Activated T-cell treated with anti-CD3 and anti-CD28 coated beads, Interleukin-2, amount 50 U/mL, for 4 hours (primary cell): ENCODE data around the gene NT5E. TPM values are rescaled to one million over a fixed set of nuclear protein-coding genes. Genes with fewer than 3 reads are reported as not detected.
"Not testable (repeated sequence)": the region's sequence is repeated elsewhere in the genome, so short reads cannot be mapped to it uniquely, and the experiment has no call there.

ENCODE experiments used
- ATAC-seq, 2 donors: fragments of 200-7000 bp; cut with Tn5 transposase; one replicate each; pipeline ENCODE4 v1.10.0; 2021
- DNase-seq: peaks from one replicate; pipeline ENCODE4 v3.0.0-alpha.2; 2020
- H3K27me3 Mint-ChIP-seq: one replicate; pipeline ENCODE4 v1.8.0; 2021; ENCODE audit warnings: low read depth, mixed read lengths
- H3K36me3 Mint-ChIP-seq: one replicate; pipeline ENCODE4 v1.8.0; 2022; ENCODE audit warnings: mixed read lengths; ENCODE audit not compliant: insufficient read depth
- H3K4me1 Mint-ChIP-seq: one replicate; pipeline ENCODE4 v1.8.0; 2021; ENCODE audit warnings: low read depth, mixed read lengths
- H3K4me3 Mint-ChIP-seq: one replicate; pipeline ENCODE4 v1.8.0; 2021; ENCODE audit warnings: mild to moderate bottlenecking, moderate library complexity, mixed read lengths
- H3K9me3 Mint-ChIP-seq: one replicate; pipeline ENCODE4 v1.8.0; 2021; ENCODE audit warnings: mixed read lengths
- total RNA-seq, 3 donors: library from RNA; stranded (reverse); gene quantifications; one replicate each; pipeline ENCODE4 v1.2.1, GENCODE V29; 2021

The NT5E gene
- total RNA-seq, 3 donors from 2014 or later, result 9.4 to 18.4 (median 13.4) TPM

DNA sequence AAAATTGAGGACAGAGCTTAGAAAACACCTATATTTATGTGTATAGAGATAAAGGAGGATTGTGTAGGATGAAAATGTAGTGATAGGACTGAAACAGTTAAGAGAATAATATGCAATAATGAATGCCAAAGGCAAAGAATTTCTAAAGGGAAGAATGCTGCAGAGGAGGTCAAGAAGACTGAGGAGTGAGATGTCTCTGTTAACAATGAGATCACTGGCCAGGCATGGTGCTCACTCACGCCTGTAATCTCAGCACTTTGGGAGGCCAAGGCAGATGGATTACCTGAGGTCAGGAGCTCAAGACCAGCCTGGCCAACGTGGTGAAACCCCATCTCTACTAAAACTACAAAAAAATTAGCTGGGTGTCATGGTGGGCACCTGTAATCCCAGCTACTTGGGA is 74.4 kb downstream of the NT5E start:
- H3K9me3 Mint-ChIP-seq, H3K4me3 Mint-ChIP-seq, ATAC-seq, H3K27me3 Mint-ChIP-seq, DNase-seq, H3K4me1 Mint-ChIP-seq: not testable (repeated sequence)
- peaks cover 44% of the 10 kb centered on the region for H3K36me3 Mint-ChIP-seq

DNA sequence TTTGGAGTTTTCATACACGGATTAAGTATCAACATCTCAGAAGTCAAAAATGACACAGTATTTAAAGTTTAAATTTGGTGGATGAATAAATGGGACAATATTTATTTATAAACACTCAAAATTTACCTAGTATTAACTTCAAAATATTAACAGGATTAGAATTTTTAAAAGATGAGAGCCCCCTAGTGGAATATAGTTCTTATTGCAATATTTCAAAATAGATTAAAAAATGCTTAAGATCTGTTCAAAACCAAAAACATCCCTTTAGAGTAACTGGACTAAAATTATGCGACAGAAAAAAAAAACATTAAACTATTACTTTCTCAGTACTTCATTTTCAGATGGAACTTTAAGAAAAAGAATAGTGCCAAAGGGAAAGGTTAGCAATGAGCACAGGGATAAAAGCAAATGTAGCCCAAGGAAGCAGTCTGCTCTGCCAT is 87.2 kb downstream of the NT5E start:
- H3K27me3 Mint-ChIP-seq, result no peaks in the 10 kb centered on the region
- H3K36me3 Mint-ChIP-seq, result peaks cover 17% of the 10 kb centered on the region
- no peak for ATAC-seq

GRCh38 chr6:85544776-85545175 is 94.9 kb downstream of the NT5E start:
- H3K4me1 Mint-ChIP-seq, result no peaks in the 10 kb centered on the region
- H3K9me3 Mint-ChIP-seq, result peaks cover 3% of the 10 kb centered on the region
- no peak overlapping the region for H3K4me3 Mint-ChIP-seq

More for the DNA sequence above, 87.2 kb downstream of the NT5E start:
- Mint-ChIP-seq H3K9me3 (no peaks in the 10 kb centered on the region), H3K4me3 (no peak overlapping the region), H3K4me1 (peaks cover 2% of the 10 kb centered on the region)
- no peak for DNase-seq

More at GRCh38 chr6:85544776-85545175, 94.9 kb downstream of the NT5E start:
- Mint-ChIP-seq H3K36me3 (peaks cover 13% of the 10 kb centered on the region), H3K27me3 (no peaks in the 10 kb centered on the region)
- no peak for DNase-seq
- ATAC-seq, result no peak

Other genes starting within 250 kb of the NT5E start
- 10 to 100 TPM; 21.1 to 30.2 (median 25.7) TPM for gene SNX14, start 143.8 kb downstream of the NT5E start, total RNA-seq
- gene SYNCRIP, start 192.8 kb downstream of the NT5E start, total RNA-seq, result 100 to 1,000 TPM; 248 to 285 (median 283) TPM